T-helper 2 cell (primary cell): Measurements from ENCODE around the gene RNF43.
A peak's percentile ranks its signal among the peaks of the same experiment; 100 is the strongest.

Experiments
- DNase-seq, 5 experiments: peaks; one replicate each; pipeline versions ENCODE4 v3.0.0 to v3.0.0-alpha.2; 2012 to 2022
- total RNA-seq, 2 donors: gene quantifications; one replicate each; lab custom pipeline; 2026; lab: John Stamatoyannopoulos, UW

The RNF43 gene
- total RNA-seq, result 0.62 to 0.74 reads per million in 2 donors

- DNase-seq, result peak; percentile 43 to 98 (median 79)
These were observed at the start of gene RNF43 for GRCh38 chr17:58417300-58418092. TSS of gene RNF43 (minus strand) at chr17:58417534. CDS start at chr17:58415577, 1,957 bp downstream.

GRCh38 chr17:58455491-58455890 lies 38.2 kb upstream of the RNF43 start:
- DNase-seq, result no peak

GRCh38 chr17:58452738-58453137 lies 35.4 kb upstream of the RNF43 start:
- no peak for DNase-seq

GRCh38 chr17:58447039-58447975 lies 30.0 kb upstream of the RNF43 start:
- peak in 4 of 5 experiments; percentile 40 to 84 (median 47) for DNase-seq

GRCh38 chr17:58446086-58446485 lies 28.8 kb upstream of the RNF43 start:
- DNase-seq, result no peak

GRCh38 chr17:58436805-58437239 lies 19.5 kb upstream of the RNF43 start:
- DNase-seq, result no peak

GRCh38 chr17:58436245-58436644 lies 18.9 kb upstream of the RNF43 start:
- no peak for DNase-seq

GRCh38 chr17:58432806-58433573 lies 15.7 kb upstream of the RNF43 start:
- DNase-seq, result no peak

- DNase-seq, result no peak
These were observed 10.5 kb upstream of the RNF43 start for GRCh38 chr17:58427807-58428206.

- no peak for DNase-seq
These were observed 4.4 kb upstream of the RNF43 start for GRCh38 chr17:58421711-58422110.

GRCh38 chr17:58420827-58421226 lies 3.5 kb upstream of the RNF43 start:
- DNase-seq, result no peak

- no peak for DNase-seq
These were observed 416 bp downstream of the RNF43 start for GRCh38 chr17:58416937-58417299.

- no peak for DNase-seq
These were observed 938 bp downstream of the RNF43 start for GRCh38 chr17:58416396-58416795.

- no peak for DNase-seq
These were observed 1.8 kb downstream of the RNF43 start for GRCh38 chr17:58415371-58416055.

- DNase-seq, result peak in 1 of 5 experiments; percentile 54
These were observed 2.7 kb downstream of the RNF43 start for GRCh38 chr17:58414596-58414997.

GRCh38 chr17:58413684-58414083 lies 3.6 kb downstream of the RNF43 start:
- DNase-seq, result no peak

GRCh38 chr17:58412961-58413586 lies 4.3 kb downstream of the RNF43 start:
- DNase-seq, result peak in 1 of 5 experiments; percentile 90

- peak in 1 of 5 experiments; percentile 34 for DNase-seq
These were observed 5.2 kb downstream of the RNF43 start for GRCh38 chr17:58412064-58412703.

- DNase-seq, result no peak
These were observed 5.9 kb downstream of the RNF43 start for GRCh38 chr17:58411408-58411894.

- no peak for DNase-seq
These were observed 6.5 kb downstream of the RNF43 start for GRCh38 chr17:58410714-58411407.
